Eye (tissue), 1 donor: ENCODE data around the gene ARHGEF1.
A peak's percentile ranks its signal among the peaks of the same experiment; 100 is the strongest.
"Not testable (repeated sequence)": the region's sequence is repeated elsewhere in the genome, so short reads cannot be mapped to it uniquely, and the experiment has no call there.

Source experiments
- DNase-seq: peaks from one replicate; pipeline ENCODE4 v3.0.0-alpha.2; 2015

The ARHGEF1 gene

DNA sequence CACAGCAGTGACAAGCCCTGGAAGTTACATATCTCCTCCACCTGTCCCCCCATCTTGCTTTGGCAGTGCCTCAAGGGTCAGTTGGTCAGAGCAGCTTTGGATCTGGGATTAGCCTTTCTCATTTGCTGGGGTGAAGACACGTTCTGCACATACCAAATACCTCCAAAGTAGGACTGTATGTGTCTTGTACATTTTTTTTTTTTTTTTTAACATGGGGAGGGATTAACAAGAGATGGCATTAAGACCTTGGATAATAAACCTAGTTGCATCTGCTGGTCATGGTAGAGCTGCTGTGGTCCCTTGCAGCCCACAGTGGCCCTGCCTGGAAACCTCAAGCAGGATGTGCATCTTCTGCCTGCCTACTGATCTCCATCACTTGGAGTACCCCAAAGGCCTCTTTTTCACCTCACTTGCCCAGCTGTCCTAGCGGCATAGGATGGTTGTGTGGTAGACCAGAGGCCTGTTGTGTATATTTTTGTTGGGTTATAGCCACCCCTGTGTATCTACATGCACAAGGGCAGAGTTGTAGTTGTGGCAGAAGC, 20.5 kb upstream of the ARHGEF1 start:
- DNase-seq = no peak

DNA sequence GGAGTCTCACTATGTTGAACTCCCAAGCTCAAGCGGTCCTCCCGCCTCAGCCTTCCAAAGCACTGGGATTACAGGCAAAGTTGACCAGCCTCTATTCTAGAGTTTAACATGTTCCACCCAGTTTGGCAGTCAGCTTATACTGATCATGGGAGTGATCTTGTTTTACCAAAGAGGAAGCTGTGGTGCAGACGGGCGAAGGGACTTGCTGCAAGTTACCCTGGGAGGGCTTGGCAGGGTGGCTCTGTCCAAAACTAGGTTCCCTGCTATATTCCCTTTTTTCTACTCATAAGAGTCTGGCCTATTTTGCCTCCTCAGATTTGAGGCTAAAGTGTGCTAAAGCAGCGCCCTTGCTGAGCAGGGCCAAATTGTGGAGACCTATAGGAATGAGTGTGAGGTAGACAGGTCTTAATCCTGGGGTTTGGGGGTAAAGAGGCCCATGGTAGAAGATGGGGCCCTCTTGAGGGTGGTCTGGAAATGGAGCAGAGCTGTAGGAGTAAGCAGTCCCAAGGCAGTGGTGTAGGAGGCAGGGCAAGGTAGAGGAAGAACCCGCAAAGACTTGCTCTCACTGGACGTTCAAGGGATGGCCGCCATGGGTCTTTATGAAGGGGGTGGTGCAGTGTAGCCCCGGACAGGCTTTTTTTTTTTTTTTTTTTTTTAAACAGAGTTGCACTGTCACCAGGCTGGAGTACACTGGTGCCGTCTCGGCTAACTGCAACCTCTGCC, 19.6 kb upstream of the ARHGEF1 start:
- no peak for DNase-seq

DNA sequence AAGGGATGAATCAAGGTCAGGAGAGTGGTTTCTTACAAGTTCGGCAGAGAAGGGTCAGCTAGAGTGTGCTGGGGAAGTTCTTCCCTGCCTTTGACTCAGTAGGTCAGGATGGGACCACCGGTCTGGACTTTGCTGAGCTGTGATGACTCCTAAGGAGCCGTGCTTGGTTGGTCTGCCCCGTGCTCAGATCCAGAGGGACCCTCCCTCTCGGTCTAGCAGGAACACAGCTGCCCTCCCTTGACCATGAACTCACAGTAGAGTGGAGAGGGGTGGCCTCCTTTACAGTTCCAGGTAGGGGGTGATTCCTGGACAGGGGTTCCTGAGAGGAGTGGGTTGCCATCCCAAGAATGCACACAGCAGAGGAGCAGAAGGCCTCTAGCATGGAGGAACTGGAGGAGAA, 18.6 kb upstream of the ARHGEF1 start:
- DNase-seq = no peak

DNA sequence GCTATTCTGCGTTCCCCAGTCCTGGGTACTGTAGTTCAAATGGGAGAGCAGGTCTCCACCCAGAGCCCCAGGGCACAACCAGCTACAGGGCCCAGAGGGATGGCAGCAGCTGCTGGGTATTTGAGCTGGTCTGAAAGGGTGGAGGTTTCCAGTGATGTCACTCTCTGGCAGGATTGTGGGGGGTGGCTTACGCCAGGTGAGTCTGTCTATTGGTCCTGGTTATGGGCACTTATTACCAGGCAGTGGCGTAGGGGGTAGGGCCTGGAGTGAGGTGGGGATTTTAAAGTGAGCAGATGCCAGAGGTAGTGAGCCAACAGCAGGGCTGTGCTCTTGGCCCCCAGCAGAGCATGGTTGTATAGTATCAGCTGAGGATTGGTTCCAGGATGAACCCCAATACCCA, 16.7 kb upstream of the ARHGEF1 start:
- DNase-seq = no peak

DNA sequence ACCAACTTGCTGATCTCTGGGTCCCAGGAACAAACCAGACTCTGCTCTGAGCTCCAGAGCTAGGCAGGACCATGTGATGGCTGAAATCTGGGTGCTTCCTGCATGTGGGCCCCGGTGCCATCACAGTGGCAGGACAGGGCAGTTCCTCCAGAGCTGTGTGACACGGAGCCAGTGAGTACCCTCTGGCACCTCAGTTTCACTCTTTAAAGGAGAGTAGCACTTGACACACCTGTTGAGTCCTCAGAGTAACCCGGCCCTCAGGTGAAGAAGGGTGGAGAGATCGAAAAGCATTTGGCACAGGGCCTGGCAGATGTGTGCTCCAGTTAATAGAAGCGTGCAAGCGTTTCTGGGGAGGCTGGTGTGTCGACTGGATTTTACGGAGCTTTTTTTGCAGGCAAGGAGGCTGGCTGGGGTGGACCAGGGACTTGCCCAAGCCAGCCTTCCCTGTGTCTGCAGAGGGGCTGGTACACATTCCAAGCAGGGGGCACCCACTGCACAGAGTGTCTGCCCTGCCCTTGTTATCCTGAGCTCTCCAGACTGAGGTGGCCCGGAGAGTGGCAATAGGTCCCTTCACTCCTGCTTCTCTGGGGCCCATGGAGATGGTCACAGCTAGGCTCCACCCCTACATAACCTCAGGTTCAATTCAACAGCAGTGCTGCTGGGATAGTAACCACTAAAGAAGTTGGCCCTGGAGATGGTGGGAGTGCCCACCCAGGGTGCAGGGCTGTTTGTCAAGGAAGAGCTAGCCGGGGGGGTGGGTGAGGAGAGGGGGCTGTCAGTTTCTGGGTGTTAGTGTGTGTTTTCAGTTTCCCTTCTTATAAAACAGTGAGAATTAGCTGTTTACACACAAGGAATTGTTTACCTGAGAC, 14.6 kb upstream of the ARHGEF1 start:
- DNase-seq = no peak

DNA sequence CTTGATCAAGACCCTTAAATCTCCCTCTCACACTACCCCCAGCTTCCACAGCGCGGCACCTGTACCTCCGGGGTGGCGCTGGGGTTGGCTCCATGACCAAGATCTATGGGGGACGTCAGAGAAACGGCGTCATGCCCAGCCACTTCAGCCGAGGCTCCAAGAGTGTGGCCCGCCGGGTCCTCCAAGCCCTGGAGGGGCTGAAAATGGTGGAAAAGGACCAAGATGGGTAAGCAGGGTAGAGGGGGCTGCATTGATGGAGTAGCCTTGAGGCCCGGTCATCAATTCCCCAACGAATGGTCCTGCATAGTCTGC, 14.0 kb upstream of the ARHGEF1 start:
- no peak for DNase-seq

DNA sequence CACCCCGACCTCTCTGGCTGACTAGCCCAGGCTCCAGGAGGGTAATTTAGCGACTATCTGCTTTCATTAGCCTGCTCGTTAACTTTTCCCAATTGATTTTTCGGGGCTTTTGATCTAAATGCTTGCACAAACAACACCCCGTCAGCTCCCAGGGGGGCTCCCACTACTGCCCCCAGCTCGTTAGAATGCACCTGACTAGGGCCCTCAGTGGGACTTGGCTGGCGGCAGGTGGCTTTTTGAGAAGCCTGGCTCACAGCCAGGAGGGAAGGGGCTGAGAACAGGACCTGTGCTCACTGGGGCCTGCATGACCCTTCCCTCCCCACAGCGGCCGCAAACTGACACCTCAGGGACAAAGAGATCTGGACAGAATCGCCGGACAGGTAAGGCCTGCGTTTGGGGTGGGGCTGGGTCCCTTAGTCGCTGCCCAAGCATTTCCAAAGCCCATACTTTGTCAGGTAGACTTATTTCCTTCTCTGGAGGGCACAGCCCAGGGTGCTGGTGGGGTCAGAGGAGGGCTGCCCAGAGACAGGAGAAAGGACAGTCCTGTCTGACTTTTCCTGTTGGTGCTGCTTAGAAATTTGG, 13.5 kb upstream of the ARHGEF1 start:
- no peak for DNase-seq

DNA sequence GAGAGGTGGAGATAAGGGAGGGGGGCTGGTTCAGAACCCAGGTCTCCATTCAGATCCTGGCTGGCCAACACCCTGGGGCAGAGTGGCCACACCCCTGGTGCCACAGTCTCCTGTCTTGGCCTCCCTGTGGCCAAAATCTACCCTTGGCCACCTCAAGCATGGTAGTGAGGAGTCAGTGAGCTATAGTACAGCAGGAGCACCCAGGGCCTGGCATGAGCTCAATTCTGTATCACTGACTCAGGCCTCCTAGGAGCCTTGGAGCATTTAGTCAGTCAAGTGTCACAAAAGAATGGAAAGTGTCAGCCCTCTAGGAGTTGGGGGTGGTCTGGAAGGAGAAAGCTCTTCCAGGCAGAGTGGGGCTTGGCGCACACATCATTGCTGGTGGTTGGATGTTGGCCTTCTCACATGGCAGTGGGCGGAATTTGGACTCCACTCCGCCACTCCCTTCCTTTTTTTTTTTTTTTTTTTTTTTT, 12.5 kb upstream of the ARHGEF1 start:
- no peak for DNase-seq

DNA sequence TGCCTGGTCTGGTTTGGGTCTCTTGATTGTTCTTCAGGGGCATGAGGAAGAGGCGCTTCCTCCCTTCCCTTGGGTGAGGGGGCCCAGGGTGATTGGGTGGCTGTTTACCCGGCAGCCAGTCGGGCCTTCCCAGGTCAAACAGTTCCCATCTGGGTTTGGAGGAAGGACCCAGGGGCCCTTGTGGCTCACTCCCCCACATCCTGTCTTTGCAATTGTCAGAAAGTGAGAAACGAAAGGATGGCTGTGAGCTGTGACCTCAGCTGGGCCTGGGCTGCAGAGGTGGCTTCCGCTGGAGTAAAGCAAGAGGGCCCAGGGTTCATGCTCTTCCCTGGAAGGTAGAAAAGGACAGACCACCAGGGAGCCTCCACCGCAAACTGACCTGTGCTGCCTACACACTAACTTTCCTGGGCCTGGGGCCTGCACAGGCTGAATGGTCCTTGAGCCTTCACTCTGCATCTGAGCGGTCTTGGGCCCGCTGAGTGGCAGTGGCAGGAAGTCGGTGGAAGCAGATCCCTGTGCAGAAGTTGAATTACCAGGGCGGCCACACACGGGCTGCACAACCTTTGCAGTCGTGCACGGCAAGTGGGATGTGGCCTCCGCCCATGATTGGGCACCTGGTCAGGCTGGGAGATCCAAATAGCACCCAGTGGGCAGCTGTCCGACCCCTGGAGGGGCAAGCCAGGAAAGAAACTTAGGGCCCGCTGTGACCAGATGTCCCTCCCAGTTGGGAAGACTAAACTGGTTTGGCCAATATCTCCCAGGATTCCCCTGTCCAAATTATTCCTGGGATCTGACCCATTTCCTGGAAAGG, 11.2 kb upstream of the ARHGEF1 start:
- no peak for DNase-seq

DNA sequence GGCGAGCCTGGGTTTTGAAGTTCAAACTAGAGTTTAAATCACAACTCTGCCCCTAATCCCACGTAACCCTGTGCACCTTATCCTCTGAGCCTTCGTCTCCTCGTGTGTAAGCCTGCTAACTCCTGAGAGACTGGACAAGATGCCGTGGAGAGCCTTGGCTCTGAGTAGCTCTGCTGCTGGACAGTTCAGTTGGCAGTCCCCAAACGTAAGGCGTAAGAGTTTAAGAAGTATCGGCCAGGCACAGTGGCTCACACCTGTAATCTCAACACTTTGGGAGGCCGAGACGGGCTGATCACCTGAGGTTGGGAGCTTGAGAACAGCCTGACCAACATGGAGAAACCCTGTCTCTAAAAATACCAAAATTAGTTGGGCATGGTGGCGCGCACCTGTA, 10.6 kb upstream of the ARHGEF1 start:
- no peak for DNase-seq

DNA sequence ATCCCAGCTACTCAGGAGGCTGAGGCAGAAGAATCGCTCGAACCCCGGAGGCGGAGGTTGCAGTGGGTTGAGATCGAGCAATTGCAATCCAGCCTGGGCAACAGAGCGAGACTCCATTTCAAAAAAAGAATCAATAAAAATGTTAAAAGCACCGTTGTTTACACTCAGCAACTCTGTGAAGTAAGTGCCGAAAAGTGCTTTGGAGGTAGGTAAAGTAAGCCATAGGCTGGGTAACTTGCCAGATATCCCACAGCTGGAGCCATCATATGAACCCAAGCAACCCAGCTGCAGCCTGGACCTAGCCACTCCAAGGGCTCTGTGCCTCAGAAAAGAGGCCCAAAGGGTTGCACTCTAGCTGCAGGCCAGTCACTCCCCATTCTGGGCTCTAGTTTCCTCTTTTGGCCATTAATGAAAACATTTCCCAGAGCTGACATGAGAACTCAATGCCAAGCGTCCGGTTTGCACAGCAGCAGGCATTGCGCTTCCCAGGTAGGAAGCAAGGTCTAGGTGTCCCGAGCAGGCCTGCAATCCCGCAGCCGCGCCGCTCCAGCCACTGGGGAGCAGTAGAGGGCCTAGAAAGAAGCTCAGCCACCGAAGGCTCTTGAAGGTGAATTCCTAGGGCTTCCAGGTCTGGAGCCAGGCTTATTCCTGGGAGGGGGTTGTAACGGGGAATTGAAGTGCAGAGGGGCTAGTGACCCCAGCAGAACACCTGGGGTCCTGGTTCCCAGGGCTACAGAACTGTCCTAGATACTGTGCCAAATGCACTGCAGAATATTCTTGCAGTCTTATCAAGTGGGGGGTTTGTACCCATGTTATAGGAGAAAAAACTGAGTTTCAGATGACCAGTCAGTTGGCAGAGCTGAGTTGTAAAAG, 10.0 kb upstream of the ARHGEF1 start:
- peak; percentile 71 for DNase-seq

DNA sequence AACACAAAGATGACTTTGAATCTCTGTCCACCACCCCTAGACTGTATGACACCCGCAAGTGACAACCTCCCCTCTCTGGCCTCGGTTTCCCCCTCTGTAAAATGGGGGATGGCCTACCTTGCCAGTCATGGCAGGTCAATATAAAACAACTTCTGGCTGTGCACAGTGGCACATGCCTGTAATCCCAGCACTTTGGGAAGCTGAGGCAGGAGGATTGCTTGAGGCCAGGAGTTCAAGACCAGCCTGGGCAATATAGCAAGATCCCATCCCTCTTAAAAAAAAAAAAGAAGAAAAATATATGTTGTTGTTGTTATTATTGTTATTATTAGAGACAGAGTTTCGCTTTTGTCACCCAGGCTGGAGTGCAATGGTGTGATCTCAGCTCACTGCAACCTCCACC, 7.0 kb upstream of the ARHGEF1 start:
- DNase-seq = not testable (repeated sequence)

DNA sequence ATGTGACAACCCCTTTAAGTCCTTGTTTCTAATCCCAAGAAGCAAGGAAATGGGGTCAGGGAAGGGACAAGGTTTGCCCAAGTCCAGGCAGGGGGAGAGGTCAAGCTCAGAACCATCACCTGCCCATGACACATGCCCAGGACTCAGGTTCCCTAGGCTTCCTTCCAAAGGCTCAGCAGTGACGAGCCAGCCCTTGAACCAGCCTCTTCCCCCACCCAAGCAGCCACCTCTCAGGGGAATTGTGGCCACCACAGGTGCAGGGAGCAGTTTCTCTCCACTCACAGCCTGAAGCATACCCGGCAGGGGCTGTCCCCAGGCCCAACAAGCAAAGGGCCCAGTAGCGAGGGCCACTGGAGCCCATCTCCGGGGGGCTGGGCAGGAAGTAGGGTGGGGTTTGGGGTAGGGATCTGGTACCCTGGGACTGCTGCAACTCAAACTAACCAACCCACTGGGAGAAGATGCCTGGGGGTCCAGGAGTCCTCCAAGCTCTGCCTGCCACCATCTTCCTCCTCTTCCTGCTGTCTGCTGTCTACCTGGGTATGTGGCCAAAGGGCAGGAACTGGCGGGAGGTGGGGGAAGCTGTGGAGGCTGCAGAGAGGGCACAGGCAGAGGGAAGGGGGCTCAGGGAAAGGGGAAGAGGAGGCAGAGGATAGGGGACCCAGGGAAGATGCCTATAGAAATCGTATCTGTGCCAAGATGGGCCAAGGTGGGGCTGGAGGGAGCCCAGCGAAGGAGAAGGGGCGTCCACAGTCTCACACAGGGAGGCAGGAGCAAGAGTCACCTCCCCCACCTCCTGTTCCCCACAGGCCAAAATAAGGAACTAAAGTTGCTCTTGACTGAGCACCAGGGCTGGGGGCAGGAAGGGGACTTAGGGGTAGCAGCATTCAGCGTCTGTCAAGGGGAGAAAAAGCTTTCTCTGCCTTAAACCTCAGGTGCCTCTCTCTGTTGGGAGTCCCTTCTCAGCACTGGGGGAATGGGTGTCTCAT, 5.8 kb upstream of the ARHGEF1 start, which contains the start of gene CD79A:
CD79A (plus strand) TSS at position 433 of the 986 bp plus-strand sequence; CDS start at position 459, 26 bp downstream.
- DNase-seq = no peak

DNA sequence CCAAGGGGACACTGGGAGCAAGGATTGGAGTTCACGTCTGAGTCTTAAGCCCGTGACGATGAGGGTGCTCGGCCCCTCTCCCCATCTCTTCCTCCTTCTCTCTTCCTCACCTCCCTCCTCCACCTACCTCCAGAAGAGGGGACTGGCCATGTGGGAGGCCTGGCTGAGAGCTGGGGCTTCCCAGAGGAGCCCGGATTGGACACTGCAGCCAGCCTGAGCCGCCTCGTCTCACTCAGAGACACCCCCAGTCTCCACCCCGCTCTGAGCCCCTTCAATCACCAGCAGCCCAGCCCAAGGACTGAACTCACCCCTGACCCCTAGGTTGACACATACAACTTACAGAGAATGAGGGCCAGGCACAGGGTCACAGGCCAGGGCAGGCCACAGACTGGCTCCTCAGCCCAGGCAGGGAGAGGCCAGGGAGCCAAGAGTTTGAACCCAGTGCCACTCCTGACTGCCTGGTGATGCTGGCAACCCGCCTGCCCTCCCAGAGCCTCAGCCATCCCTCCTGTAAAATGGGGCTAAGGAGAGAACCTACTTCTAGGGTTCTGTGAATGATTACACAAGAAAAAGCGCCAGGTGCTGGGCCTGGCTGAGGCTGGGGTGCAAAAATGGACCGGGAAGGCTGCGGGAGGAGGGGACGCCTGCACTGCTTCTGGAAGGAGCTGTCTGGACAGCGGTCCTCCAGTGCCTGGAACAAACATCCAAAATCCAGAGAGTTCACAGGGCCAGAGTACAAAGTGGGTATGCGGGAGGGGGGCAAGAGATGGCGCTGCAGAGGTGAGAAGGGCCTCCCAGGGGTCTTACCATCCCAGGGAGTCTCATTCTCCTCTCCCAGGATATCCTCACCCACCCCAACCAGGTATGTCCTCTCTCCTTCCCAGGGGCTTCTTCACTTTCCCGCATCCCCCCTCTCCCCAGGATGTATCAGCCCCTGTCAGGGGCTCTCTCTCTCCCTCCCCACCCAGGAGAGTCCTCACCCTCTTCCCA, 4.8 kb upstream of the ARHGEF1 start:
- no peak for DNase-seq

DNA sequence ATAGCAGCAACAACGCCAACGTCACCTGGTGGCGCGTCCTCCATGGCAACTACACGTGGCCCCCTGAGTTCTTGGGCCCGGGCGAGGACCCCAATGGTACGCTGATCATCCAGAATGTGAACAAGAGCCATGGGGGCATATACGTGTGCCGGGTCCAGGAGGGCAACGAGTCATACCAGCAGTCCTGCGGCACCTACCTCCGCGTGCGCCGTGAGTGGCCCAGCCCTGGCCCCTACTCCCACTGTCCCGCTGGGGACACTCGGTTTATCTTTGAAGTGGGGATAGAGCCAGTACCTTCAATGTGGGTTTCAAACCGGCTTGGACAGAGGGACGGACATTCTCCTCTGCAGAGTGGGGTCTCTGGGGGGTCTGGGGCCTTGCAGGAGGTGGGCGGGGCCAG, 3.9 kb upstream of the ARHGEF1 start:
- no peak for DNase-seq

DNA sequence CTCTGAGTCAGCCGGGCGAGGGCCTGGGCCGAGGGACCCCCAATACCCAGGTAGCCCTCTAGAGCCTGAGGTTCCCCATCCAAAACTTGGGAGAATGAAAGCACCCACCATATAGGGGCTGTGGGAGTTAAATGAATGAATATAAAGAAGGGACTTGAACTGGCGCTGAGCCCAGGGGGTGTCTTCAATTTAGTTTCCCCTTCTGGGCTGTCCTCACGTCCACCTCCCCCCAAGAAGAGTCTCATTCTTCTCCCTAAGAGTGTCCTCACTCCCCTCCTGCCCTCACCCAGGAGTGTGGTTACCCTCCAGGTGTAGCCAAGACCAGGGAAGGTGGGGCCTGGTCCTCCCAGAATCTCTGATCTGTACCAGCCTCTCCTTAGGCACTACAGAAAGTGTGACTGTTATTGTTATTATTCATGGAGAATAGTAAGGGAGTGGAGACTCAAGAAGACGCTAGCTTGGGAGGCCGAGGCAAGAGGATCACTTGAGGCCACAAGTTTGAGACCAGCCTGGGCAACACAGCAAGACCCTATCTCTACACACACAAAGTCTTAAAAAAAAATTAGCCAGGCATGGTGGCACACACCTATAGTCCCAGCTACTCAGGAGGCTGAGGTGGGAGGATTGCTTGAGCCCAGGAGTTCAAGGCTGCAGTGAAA, 3.2 kb upstream of the ARHGEF1 start:
- no peak for DNase-seq

DNA sequence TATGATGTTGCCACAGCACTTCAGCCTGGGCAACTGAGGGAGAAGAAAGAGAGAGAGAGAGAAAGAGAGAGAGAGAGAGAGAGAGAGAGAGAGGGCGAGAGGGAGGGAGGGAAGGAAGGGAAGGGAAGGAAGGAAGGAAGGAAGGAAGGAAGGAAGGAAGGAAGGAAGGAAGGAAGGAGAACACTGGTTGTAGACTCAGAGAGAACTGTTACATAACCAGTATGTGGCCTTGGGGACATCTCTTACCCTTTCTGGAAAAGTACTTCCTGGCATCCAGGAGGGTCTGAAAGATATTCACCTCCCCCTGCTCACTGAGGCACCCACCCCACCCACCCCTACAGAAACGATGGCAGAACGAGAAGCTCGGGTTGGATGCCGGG, 2.7 kb upstream of the ARHGEF1 start:
- DNase-seq = no peak

DNA sequence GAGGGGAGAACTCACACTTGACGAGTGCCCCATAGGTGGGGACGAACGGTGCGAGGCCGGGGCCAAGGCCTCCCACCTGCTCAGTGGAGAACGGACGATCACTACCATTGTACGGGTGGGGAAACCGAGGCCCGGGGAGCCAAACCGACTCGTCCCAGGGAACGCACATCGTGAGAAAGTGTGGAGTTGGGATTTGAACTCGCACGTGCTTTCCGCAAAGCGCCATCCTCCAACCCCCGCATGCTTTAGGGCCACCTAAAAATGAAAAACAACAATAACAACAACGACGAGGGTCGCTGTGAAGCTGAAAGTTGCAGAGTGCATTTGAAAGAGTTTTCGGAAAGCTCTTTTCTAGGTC, 458 bp downstream of the ARHGEF1 start:
- no peak for DNase-seq
